ENCODE results near the gene MYCT1. TPM values are rescaled to one million over a fixed set of nuclear protein-coding genes. Genes with fewer than 3 reads are reported as not detected.

MYCT1 gene
- total RNA-seq, 1 donor from 2014 or later = 112 TPM

GRCh38 chr6:152720974-152721373 is 23.3 kb downstream of the MYCT1 start:
- DNase-seq (ENCODE audit: extremely low read depth, low read depth, low spot score) = no peak

- DNase-seq (ENCODE audit: extremely low read depth, low read depth, low spot score) = no peak
These were observed 24.3 kb downstream of the MYCT1 start for GRCh38 chr6:152721956-152722355.

- no peak for DNase-seq (ENCODE audit: extremely low read depth, low read depth, low spot score)
These were observed 25.7 kb downstream of the MYCT1 start for GRCh38 chr6:152723398-152723797.

GRCh38 chr6:152726313-152726712 is 28.6 kb downstream of the MYCT1 start:
- DNase-seq (ENCODE audit: extremely low read depth, low read depth, low spot score) = no peak

- no peak for DNase-seq (ENCODE audit: extremely low read depth, low read depth, low spot score)
These were observed 29.8 kb downstream of the MYCT1 start for GRCh38 chr6:152727507-152727906.

GRCh38 chr6:152734630-152735029 is 36.9 kb downstream of the MYCT1 start:
- DNase-seq (ENCODE audit: extremely low read depth, low read depth, low spot score) = no peak

- DNase-seq (ENCODE audit: extremely low read depth, low read depth, low spot score) = no peak
These were observed 39.1 kb downstream of the MYCT1 start for GRCh38 chr6:152736687-152737273.

GRCh38 chr6:152745509-152746171 is 47.9 kb downstream of the MYCT1 start:
- DNase-seq (ENCODE audit: extremely low read depth, low read depth, low spot score) = no peak

GRCh38 chr6:152746172-152746553 is 48.5 kb downstream of the MYCT1 start:
- DNase-seq (ENCODE audit: extremely low read depth, low read depth, low spot score) = no peak

GRCh38 chr6:152748843-152749242 is 51.1 kb downstream of the MYCT1 start:
- no peak for DNase-seq (ENCODE audit: extremely low read depth, low read depth, low spot score)

GRCh38 chr6:152749336-152749735 is 51.6 kb downstream of the MYCT1 start:
- no peak for DNase-seq (ENCODE audit: extremely low read depth, low read depth, low spot score)

- no peak for DNase-seq (ENCODE audit: extremely low read depth, low read depth, low spot score)
These were observed 53.0 kb downstream of the MYCT1 start, which contains the start of gene VIP for GRCh38 chr6:152750694-152751093. Gene VIP, plus strand, starts transcription at chr6:152750797. Its CDS starts 1,381 bp downstream, at chr6:152752178.

- no peak for DNase-seq (ENCODE audit: extremely low read depth, low read depth, low spot score)
These were observed 67.6 kb downstream of the MYCT1 start for GRCh38 chr6:152765331-152765730.

GRCh38 chr6:152769159-152769558 is 71.5 kb downstream of the MYCT1 start:
- no peak for DNase-seq (ENCODE audit: extremely low read depth, low read depth, low spot score)

GRCh38 chr6:152769993-152770392 is 72.3 kb downstream of the MYCT1 start:
- no peak for DNase-seq (ENCODE audit: extremely low read depth, low read depth, low spot score)

GRCh38 chr6:152771061-152771687 is 73.5 kb downstream of the MYCT1 start:
- no peak for DNase-seq (ENCODE audit: extremely low read depth, low read depth, low spot score)

Other genes with a start within 250 kb of the MYCT1 start
- 66.9 and 91.2 TPM in 2 replicates for gene SYNE1, start 60.5 kb upstream of the MYCT1 start, total RNA-seq
- gene VIP, start 52.9 kb downstream of the MYCT1 start, total RNA-seq = 2.0 and 2.7 TPM in 2 replicates

All from glomerular endothelial cell (primary cell).